GM19467 (cell line): ENCODE results near the gene LHX1.

Experiments used
- ATAC-seq: cut with Tn5 transposase; IDR thresholded peaks from one replicate; pipeline ENCODE4 v1.9.1; 2021; ENCODE audit warnings: mild to moderate bottlenecking, moderate library complexity; ENCODE audit not compliant: unreplicated experiment

Gene LHX1

DNA sequence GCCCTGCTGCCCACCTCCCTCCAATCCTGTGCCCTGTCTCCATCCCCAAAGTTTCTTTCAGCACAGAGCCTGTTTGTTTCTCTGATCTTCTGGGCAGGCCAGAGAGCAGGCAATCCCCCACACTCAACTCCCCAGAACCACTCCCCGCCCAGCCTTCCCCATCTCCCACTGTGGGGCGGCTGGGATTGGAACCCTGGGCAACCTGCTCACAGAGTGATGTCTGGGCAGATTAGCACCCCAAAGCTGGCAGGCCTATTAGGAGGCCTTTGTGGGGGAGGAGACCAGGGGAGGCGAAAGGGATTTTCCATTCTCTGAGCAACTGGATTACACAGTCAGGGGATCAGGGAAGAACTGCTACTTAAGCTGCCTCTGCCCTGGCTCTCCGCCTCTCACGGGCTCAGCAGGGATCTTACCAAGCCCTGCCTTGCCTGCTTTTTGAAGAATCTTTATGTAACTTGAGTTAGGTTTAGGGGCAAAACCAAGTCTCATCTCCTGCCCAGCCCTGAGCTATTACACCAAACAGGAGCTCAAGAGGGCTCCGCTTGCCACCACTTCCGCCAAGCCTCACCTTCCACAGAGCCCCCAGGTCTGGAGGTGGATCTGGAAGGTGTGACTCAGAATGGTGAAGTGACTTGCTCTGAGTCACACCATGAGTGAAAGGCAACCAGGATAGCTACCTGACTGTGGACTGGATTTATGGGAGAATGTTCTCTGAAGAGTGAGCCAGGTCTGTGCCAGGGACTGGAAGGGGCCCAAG lies 16.0 kb upstream of the LHX1 start:
- ATAC-seq = no peak

DNA sequence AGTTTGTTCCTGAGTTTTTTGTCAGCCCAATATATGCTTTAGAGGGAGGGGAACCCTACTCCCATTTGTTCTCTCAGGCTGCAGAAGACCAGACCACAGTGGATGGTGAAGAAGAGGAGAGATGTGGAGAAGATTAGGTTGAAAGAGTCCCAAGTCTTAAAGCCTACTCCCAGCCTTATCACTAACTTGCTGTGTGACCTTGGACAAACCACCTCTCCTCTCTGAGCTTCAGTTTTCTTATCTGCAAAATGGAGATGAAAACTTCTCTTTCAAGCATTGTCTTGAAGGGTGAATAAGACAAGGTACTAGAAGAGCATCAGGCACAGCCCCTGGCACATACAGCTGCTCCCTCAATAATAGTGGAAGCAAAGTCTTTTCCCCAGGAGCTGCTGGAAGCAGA lies 15.1 kb upstream of the LHX1 start:
- ATAC-seq = no peak

DNA sequence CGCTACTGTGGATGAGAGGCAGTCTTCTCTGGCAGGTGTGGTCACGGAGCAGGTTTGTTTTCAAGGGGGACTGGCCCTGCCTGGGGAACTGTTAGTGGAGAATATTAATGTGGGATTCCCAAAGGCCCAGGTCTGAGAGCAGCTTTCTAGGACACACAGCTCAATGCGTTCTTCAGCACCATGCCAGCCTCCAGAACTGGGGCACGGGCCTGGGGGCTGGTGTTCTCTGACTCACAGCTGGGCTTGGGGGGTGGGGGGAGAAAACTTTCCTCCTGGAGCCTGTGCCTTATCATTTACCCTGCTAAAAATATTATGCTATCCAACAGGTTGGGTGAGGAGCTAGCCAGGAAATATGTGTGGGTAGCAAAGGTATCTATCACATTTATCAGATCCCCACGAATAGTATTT lies 13.5 kb upstream of the LHX1 start:
- no peak for ATAC-seq

DNA sequence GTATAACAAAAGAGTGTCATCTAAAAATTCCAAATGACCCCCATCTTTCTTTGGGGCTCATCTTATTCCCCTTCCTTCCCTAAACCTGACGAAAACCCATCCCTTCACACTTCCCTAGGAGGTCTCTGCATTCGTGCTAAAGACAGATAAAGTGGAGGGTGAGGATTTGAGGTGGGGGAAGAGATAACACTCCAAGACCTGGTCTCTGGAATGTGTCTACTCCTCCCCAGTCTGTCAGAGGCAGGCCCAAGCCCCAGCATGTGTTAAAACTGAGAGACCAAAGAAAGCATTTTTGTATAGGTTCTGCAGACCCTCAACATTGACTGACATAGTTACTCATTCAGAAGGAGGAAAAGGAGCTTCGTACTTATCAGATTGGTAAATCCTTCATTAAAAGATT lies 11.0 kb upstream of the LHX1 start:
- ATAC-seq = no peak

DNA sequence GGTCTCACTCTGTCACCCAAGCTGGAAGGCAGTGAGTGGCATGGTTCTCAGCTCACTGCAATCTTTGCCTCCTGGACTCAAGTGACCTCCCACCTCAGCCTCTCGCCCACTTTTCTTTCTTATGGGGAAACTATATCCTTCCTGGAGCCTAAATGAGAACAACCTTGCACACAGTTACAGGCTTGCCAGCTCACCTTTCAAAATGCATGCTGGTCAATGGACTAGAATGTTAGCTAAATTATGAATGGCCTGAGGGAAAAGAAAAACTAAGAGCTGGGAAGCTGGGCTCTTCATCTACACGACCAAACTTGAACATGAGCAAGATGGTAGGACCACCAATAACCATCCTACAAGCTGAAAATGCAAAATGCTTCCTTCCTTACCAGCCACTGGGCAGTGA lies 10.6 kb upstream of the LHX1 start:
- ATAC-seq = no peak

DNA sequence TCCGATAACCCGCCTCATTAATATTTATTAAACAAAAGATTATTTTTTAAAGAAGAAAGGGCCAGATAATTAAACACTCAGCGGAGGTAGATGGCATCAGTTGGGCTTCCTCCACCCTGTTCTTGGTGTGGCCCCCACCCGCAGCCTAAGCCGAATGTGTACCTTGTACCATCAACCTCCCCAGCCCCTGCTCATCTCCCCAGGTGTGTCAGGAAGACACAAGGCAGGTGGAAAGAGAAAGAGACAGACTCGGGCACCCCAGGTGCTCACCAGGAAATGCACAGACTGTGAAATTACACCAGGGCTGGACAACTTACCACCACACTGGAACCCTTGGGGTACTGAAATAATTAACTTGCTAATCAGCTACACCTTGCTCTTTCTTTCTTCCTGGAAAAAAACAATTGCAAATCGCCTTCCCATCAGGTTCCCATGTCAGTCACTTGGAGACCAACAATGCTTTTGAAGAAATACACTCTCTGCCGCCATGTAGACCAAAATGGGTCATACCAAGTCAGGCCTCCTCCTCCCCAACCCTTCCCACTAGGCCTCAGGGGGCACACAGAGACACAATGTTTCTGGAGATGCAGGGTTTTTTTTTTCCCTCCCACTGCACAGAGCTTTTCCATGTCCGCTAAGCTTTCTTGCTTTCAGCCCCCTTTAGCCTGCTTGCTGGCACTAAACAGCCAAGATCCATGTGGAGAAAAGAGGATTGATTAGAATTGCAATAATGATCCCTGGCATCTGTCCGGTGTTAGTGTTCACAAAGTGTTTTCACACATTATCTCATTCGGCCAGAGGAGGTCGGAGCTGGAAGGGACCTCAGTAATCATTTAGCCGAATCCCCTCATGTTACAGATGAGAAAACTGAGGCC lies 8.6 kb upstream of the LHX1 start:
- ATAC-seq = no peak

DNA sequence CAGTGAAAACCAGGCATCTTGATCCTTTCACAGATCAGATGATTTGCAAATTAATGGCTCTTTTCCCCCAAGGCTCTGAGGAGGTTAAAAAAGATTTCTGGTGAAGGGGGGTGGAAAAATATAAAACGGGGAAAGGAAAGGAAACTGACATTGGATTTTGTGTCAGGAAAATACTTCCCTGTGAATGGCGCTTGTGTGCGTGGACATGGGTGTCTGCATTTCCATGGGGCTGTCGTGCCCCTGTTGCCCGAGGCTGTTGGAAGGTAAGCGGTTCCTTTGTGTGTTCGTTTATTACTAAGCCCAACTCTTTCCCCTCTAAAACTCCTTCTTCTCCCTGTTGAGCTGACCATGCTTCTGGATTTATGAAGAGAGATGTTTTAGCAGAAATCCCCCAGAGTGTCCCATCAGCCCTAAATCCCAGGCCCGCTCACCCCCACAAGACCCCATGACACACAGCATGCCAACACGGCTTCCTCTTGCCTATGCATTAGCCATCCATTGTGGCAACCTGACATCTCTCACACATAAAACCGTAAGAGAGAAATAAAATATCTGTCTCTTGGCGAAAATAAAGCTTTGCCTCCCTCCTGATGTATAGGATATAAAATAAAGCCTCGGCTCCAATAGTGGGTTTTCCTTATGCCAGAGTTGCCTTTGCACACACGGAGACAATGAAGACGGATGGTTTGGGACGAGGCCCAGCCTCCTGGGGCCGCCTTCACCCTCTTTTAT lies 7.3 kb upstream of the LHX1 start:
- ATAC-seq = no peak

DNA sequence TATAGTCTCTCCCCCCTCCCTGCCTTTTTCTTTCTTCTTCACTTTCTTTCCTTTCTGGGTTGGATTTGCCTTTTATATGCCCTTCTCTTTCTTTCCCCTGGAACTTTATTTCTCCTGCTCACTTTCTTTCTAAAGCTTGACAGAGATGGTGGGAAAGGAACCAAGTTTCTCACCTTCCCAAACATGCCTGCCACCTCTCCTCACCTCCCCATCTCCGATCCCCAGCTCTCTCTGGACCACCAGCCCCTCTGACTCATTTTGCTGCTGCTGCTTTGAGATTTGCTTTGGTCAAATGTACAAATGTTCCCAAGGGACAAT lies 6.7 kb upstream of the LHX1 start:
- ATAC-seq = no peak

DNA sequence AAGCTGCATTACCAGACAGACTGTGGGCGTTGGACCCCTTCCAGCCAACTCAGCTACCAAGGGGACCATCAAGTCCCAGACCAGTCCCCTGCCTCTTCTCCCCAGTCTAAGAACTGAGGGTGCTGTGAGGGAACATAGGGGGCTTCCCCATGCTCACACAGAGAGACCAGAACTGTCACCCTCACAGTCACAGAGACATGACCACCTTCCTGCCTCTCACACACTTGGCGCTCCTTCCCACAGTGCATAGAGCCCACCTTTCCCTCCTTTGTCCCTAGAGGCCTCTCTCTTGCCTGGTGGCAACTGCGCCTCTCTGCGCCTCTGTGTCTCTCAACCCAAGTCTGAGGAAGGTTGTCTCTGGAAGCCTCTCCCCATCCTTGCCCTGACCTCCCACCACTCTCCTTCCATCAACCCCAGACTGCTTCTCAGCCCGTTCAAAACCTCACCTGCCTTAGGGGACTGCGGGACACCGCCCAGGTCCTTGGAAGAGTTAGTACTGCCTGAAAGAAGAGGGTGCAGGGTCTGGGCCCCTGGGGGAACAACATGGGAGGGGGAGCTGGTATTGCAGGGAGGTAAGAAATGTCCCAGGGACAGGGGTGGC lies 6.1 kb upstream of the LHX1 start:
- ATAC-seq = no peak

DNA sequence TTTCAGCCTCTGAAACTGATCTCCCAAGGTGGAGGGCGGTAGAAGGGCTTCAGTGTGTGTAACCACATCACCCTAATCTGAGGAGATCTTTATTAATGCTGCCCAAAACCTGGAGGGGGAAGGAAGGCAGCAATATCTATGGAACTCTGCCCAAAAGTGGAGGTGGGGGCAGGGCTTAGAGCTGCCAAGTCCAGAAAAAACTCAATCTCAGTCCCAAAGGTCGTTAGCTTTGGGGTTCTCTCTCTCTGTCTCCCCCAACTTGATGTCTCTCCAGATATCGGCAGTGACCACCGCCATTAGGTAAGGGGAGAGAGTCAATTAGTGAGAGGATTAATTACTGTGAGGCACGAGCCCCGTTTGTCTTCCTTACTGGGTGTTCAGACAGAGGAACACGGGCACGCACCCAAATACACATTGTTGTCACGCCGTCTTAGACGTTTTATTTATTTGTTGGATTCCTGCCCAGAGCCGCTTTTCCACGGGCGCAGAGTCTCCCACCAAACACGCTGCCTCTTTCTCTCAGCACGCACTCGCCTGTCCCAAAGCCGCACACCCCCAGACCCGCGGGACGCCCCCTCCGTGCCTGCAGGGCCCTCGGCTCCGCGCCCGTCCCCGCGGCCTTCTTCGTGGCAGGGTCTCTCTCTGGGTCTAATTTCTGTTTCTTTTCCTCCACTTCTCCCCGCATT lies 5.4 kb upstream of the LHX1 start:
- ATAC-seq = no peak

DNA sequence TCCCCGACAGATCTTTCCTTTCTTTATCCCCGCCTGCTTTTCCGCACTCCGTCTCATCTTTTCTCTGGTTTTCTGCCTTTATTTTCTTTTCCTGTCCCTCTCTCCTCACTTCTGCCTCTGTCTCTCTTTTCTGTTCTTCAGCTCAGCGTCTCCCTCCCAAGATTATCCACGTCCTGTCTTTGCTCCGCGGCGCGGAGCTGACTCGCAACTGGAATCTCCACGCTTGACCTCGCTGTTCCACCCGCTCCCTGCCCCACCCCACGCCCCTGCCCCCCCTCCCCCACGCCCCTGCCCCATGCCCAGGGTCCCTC lies 4.9 kb upstream of the LHX1 start:
- ATAC-seq = no peak

DNA sequence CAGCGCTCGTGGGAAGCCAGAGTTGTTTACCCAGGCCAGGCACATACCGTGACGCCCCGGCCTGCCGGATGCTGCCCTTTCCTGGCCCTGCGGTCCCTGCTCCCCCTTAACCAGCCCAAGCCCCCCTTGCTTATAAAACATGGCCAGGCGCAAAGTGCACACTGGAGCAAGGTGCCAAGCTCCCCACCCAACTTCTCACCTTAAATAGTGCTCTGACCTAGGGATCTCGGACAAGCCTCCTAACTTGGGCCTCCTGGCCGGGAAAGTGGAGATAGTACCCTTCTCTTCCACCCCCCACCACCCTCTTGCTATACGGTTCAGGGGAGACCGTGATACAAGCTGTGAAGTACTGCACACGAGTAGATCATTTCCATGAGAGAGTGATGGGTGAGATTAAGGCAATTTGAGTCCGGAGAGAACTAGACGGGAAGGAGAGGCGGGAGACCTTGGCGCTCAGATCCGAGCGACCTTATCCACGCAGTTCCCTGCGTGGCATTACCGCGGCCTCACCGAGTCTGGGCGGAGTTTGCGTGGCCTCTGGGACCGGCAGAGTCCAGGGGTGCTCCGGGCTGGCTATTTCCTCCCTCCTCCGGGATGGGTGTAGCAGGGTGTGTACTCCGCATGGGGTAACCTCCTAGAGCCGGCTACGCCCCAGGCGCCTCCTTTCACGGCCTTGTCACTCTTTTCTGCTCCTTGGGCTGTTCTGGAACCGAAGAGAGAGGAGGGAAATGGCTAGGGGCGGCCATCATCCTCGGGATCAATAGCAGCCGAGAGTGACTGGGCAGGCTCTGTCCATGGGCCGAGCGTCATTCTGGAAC lies 4.4 kb upstream of the LHX1 start:
- ATAC-seq = no peak

DNA sequence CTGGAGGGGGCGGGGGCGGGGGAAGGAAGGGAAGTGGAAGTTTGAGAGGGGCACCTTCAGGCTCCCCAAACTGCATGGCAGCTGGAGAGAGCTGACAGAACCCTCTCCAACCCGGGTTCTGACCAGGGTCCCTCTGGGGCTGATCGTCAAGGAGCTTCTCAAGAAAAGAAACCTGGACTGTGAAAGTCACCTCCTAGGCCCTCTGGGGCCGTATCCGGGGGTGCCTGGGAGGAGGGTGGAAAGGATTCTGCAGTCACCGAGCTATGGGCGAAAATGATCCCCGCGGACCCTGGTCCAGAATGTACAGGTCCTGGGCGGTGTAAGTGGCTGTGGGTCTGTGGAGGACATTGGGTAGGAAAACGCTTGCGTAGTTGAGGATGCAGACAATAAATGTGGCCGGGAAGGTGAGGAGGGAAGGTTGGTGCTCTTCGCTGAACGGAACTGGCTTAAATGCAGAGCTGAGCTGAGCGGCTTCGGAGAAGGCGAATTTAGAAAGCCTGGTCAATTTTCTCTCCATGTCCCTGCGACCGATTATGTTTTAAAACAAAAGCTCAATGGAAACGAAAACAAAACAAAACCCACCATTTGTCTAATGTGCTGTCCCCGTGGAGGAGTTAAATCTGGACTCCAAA lies 3.6 kb upstream of the LHX1 start:
- no peak for ATAC-seq

DNA sequence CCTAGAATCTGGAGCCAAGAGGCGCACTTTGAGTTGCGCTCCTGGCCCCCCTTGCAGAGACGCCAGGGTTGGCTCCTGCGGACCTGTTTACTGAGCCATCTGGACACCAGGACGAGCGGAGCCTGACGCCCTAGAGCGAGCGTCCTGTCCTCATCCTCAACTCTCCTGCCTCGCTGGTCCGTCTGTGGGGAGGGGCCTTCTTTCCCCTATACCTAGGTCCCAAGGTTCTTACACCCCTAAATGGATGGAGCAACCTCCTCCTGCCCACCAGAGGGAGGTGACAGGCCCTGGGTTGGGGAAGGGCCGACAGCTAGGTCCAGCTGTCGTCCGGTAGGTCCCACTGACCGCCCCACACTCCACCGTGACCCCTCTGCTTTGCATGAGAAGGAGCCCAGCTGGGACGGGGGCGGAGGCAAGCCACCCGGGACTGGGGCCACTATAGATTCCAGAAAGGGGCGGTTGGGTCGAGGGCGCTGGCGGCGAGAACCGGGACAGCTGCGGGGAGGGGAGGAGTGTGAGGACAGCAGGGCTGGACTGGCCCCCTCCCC lies 3.1 kb upstream of the LHX1 start:
- ATAC-seq = no peak

DNA sequence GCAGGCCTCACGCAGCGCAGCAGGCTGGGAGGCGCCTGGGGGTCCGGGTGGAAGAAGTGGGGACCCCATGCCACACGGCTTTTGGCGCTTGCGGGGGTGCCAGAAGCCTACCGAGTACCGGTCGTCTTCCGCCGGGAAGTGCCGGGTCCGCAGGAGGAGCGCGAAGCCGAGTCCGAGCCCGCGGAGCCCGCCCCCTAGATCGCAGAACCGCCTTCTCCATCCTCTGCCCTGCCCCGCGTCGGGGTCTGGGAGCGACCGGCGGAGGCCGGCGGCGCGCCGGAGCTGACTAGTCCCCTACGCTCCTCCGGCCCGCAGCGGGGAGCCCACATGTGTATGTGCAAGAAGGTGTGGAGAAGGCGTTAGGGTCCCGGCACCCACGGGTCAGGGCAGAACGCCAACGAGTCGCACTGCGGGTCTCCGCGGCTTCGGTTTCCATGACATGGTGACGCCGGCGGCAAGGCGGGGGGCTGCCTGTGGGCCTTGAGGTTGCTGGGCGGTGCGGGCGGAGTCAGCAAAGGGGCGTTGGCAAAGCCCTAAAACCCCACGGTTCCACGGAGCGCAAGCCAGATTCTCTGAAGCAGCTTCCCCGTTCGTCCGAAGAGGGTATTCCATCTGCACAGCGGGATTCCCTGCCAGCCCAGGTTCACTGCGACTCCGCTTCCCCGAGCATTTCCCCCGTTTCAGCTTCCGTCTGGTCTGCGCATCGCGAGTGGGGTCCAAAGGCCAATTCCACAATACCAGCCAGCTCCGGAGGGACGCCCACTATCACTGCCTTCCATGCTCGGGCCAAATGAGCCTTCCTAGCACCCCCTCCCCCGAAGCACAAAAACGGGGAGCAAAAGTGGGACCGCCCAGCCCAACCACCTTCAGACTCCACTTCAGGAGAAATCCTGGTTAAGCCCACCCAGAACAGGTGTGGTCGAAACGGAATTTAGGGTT lies 2.3 kb upstream of the LHX1 start:
- no peak for ATAC-seq

DNA sequence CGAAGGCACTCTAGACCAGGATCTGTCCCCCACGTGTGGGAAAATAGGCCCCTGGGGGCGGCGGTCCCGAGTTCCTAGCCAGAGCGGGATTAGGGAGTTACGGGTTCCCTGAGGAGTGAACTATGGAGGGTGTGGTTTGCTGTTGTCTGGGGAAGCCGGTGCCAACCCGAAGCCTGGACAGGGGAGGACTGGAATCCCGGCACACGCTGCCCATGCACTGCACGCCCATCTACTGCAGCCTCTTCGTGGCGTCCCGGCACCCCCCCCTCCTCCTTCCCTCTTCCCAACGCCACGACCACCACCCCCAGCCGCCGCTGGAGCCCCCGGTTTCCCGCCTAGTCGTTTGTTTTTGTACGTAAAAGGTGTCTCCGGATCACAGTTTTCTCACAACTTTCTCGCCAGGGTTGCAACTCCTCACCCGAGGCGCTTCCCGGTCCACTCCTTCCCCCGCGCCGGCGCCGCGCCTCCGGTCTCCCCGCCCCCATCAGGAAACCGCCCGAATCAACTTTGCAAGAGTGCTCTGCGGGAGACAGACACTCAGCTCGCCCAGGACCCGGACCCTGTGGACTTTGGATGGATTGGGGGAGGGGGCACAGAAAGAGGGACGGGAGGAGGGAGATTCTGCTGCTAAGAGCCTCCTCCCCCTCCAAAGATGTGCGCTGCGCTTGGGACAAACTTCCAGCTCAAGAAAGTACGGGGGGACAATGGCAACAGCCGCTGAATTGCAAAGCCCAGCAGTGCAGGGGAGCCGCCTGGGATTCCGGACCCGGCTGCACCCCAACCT lies 1.4 kb upstream of the LHX1 start:
- no peak for ATAC-seq

DNA sequence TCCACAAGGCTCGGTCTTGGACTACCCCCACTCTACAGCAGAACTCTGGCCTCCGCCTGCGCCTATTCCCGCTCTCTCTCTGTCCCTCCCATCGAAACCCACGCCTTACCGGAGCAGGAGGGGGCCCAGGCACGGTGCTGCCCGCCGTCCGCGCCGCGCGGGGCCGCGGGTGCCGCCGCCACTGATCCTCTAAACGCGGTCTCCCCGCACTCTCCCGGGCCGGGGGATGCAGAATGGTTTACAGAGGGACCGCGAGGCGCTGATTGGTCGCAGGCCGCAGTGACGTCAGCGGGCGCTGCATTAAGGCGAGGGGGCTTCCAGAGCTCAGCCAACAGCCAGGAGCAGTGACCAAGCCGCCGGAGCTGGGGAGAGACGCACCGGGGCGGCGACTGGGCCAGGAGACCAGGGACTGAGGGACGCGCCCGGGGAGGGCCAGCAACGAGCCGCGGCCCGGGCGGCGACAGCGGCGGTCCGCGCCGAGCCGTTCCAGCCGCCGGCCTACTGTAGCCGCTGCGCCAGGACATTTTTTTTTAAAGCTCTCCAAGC lies 747 bp upstream of the LHX1 start:
- ATAC-seq = no peak
